HG02885 (cell line): ENCODE data around the gene CASP3.
"Not testable (repeated sequence)": the region's sequence is repeated elsewhere in the genome, so short reads cannot be mapped to it uniquely, and the experiment has no call there.

Experiments
- ATAC-seq: cut with Tn5 transposase; IDR thresholded peaks from one replicate; pipeline ENCODE4 v1.9.1; 2021; ENCODE audit warnings: mild to moderate bottlenecking; ENCODE audit not compliant: unreplicated experiment, poor library complexity

Gene CASP3

DNA sequence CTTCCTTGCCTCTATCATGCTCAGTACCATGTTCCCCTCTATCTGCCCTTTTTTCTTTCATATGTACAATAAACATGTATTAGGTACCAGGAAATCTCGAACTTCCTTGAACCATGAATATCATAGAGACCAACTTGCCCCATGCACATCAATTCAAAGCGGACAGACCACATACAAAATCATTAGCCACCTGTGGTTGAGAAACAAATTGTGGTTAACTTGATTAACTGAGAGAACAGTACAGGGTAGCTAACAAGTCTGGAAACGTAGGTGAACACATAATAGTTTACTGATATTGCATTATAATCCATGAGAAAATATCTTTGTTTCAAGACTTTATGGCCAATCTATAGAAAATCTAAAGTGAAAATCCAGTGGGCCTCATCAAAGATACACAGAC, 8.2 kb downstream of the CASP3 start:
- ATAC-seq, result no peak

DNA sequence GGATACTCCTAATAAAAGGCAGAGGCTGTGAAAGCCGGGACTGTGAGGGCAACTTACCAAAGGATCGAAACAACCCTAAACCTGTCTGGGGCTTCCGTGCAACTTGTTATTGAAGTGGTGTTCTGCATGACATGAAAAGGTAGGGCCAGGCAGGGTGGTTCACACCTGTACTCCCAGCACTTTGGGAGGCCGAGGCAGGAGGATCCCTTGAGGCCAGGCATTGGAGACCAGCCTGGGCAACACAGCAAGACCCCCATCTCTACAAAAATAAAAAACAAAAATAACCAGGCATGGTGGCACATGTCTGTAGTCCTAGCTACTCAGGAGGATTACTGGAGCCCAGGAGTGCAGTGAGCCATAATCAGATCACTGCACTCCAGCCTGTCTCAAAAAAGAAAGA, 12.3 kb downstream of the CASP3 start:
- ATAC-seq, result no peak

DNA sequence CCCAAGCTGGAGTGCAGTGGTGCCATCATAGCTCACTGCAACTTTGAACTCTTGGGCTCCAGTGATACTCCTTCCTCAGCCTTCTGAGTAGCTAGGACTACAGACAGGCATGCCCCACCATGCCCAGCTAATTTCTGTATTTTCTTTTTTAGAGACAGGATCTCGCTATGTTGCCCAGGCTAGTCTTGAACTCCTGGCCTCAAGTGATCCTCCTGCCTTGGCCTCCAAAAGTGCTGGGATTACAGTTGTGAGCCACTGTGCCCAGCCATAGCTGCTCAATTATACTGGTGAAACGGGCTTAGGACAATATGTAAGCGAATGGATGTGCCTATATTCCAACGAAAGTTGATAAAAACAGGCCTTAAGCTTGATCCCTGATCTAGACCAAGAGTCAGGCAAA, 13.1 kb downstream of the CASP3 start:
- ATAC-seq, result no peak

DNA sequence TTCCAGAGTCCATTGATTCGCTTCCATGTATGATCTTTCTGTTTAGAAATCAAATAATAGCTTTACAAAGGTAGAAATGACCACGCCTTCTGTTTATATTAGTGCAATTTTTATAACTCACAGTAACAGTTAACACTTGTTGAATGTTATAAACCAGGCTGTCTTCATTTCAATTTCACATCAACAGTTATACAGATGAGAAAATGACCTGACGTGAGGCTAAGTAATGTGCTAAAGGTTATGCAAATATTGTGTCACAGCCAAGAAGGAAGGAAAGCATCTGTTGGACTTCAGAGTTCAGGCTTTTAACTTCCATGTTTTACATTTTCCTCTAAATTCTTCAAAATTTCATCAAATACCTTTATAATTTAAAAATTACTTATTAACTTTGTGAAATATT, 13.9 kb downstream of the CASP3 start:
- no peak for ATAC-seq

DNA sequence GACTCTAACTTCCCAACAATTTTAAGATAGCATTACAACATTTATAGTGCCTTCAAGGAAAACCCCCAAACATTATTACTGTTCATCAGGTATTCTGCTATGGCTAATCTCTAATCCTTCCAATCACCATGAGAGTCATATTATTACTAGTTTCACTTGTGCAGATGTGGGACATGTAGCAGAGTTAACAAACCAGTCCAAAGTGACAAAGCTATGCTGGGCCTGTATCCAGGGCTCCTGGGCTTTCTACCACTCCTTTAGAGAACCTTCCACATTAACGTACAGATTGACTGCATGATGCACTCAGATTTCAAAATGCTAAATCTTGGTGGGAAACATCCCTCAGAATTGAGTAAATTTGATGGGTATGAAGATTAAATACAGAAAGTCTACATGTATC, 16.4 kb downstream of the CASP3 start:
- ATAC-seq, result no peak

DNA sequence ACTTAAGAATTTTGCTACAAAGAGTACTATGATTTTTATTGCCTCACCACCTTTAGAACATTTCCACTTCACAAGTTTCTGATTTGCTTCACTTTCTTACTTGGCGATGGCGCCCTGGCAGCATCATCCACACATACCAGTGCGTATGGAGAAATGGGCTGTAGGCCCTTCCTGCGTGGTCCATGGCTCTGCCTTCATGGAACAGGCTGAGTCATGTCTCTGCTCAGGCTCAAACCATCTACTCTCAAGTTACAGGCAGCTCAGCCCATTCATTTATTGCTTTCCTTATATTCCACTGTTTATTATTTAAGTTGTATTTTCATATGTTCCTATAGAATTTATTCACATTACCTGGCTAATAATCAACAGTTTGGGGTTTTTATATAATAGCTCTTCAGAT, 21.1 kb downstream of the CASP3 start:
- ATAC-seq, result no peak

DNA sequence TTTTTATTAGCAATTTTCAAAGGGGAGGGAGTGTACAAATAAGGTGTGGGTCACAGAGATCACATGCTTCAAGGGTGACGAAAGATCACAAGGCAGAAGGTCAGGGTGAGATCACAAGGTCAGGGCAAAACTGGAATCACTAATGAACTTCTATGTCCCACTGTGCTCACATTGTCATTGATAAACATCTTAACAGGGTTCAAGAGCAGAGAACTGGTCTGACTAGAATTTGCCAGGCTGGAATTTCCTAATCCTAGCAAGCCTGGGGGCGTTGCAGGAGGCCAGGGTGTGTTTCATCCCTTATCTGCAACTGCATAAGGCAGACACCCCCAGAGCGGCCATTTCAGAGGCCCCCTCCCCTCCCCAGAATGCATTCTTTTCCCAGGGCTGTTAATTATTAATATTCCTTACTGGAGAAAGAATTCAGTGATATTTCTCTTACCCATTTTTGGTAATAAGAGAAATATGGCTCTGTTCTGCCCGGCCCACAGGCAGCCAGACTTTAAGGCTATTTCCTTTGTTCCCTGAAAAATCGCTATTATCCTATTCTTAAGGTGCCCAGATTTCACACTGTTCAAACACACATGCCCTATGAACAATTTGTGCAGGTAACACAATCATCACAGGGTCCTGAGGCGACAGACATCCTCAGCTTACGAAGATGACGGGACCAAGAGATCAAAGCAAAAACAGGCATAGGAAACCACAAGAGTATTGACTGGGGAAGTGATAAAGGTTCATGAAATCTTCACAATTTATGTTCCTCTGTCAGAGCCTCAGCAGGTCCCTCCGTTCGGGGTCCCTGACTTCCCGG, 23.3 kb downstream of the CASP3 start:
- not testable (repeated sequence) for ATAC-seq

DNA sequence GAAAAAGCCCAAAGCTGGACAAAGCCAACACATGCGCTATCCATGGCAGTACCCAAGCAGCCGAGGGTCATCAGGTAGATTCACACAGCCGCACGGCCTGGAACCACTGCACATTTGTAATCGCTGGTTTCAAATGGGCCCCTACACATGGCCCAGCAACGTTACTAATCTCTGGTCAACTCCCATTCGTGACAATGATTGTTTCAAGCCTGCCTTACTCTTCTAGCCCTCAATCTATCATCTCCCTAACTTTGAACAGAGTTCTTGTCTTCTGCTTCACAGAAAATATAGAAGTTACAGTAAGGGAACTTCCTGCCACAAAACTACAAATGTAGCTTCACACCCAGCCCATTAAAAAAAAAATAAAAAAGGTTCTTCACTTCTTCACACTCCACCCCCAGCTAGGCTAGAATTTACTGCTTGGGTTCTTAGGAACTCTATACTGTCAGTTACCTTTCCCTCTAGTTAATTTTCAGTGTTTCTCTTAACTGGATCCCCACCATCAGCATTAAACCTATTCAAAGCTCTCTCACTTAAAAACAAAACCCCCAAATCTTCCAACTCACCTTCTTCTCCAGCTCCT, 24.2 kb downstream of the CASP3 start:
- no peak for ATAC-seq

DNA sequence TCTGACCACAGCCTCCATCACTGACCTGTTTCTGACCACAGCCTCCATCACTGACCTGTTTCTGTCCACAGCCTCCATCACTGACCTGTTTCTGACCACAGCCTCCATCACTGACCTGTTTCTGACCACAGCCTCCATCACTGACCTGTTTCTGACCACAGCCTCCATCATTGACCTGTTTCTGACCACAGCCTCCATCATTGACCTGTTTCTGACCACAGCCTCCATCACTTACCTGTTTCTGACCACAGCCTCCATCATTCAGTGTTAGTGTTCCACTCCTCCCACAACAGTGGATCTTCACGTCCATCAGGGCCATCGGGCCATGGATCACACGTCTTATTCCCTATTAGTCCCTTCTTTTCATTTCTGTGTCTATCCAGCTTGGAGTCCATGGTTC, 24.7 kb downstream of the CASP3 start:
- ATAC-seq, result not testable (repeated sequence)

DNA sequence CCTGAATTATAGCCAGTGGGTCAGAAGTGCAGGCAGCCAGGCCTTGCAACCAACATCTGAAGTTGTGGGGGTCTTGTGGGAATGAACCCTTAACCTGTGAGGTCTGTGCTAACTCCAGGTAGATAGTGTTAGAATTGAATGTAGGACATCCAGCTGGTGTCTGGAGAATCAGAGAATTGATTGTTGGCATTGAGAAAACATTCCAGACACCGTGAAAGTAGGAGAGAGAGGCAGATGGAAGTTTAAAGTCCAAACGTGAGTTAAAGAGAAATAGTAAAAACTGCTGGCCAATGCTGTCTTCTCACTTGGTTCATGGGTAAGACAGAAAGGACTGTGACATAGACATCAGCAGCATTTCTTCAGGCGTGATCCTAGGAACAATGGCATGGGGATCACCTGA, 27.7 kb downstream of the CASP3 start:
- ATAC-seq, result no peak

DNA sequence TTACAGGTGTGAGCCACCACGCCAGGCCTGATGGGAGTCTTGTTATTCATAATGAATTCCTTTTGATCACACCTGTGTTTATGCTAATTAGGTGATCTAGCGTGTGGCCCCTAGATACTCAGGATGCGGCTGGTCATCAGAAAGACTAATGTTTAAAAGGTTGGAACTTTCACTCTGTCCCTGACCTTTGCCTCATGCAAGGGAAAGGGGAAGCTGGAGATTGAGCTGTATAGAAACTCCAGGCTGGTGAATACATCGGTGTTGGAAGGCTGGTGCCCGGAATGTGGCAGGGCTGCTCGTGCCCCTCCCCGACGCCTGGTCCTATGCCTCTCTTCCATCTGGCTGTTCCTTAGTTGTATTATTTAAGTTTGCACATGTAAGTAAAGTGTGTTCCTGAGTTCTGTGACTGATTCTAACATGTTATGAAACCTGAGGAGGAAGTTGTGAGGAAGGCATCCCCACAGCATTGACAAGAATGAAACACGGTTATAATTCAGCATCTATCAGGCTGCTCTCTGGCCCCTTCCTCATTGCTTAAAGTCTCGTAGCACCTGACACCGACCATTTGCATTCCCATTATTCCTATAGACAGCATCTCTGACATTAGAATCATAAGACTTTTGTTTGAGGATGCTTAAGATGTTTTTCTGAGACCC, 28.9 kb downstream of the CASP3 start:
- no peak for ATAC-seq

DNA sequence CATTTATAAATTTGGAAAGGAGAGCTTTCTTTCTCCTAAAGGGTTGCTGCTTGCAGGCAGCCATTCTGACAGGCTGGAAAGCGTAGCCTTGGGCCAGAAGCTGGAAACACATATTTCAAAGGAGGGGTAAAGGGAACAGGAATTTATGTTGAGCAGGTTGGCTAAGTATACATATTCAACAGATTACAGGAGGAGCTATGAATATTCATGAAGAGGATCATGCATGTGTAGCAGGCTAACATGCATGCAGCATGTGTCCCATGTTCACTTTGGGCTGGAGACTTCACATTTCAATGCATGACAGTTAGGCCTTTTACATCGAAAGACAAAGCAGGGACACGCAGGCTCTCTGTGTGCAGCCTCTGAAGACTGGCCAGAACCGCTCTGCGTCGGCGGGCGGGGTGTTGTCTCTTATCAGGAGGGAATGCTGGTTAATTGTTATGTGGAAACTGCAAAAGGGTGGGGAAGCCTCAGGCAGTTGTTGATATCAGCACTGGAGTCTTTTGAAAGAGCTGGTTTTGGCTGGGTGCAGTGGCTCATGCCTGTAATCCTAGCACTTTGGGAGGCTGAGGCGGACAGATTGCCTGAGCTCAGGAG, 31.5 kb downstream of the CASP3 start:
- no peak for ATAC-seq

DNA sequence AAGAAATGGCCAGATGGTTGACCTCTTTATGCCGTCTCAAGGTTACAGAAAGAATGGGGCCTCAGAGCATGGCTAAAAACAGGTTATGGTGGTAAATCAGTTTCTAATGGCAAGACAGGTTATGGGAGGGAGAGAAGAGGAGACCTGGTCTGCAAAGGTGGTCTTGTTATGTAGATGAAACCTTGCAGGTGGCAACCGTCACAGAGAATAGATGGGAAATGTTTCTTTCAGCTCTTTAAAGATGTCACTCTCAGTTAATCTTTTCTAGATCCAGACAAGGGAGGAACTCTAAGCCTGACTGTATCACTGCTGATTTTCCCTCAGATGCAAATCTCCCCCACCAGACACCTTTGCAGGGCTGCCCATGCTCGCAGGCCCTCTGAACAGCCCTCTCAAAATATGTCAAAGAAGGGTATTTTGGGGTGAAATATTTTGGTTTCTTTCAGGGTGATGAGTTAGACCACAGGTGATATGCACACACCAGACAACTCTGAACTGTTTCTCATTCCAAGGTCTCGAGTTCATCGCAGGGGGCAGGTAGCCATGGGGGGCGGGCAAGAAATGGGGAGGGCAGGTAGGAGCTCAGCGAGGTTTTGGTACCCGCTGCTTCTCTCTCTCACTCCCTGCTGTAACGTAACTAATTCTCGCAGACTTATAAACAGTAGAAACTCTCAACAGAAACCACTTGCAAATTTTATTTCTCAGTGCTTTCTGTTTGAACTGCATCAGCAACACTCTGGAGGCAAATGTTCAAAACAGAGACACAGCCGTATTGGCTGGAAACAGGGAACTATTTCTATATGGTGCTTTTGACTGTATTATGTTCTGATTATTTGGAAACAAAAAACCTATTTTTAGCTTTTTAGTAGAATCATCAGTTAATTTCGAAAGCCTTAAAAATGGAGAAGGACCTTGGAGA, 32.4 kb downstream of the CASP3 start:
- ATAC-seq, result peak; percentile 82

DNA sequence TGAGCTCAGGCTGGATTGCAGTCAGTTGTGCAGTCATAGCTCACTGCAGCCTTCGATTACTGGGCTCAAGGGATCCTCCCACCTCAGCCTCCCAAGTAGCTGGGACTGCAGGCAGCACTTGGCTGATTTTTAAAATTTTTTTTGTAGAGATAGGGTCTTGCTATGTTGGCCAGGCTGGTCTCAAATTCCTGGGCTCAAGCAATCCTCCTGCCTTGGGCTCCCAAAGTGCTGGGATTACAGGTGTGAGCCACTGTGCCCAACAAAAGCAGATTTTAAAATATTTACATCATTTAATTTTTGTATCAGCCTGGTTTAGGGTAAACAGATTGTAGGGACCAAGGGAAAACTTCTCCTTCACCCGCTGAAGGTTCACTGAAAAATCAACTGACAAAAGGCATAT, 33.1 kb downstream of the CASP3 start:
- not testable (repeated sequence) for ATAC-seq

DNA sequence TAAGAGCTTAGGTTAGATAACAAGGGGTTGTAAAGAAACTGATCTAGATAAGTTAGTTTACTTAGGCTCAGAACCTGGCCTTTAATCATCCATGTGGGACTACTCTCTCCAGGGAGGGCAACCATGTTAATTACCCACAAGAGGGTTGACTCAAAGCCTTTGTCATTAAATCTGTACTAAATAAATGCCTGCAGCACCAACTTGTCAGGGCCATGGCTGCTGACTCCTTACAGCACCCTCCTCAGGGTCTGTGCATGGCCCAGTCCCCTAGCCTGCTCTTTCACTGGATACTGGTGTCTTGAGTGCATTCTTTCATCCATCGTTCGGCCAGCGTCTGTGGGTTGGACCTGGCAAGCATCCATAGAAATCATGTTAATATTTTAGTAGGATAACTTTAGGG, 34.7 kb downstream of the CASP3 start:
- ATAC-seq, result no peak

DNA sequence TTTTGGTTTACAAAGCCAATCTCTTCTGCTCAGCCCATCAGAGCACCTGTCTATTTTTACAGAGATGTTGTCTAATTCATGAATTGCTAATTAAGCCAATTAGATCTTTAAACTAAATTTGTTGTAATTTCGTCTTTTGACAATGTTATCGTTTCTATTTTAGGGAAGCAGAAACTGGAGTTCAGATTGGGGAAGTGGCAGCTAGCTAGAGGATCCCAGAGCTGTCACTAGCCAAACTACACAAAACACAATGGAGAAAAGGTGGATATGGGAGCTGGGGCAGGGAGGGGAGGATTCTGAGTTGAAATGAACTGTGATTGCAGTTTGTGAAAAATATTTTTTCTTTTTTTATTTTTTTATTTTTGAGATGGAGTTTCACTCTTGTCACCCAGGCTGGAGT, 35.8 kb downstream of the CASP3 start:
- ATAC-seq, result no peak

DNA sequence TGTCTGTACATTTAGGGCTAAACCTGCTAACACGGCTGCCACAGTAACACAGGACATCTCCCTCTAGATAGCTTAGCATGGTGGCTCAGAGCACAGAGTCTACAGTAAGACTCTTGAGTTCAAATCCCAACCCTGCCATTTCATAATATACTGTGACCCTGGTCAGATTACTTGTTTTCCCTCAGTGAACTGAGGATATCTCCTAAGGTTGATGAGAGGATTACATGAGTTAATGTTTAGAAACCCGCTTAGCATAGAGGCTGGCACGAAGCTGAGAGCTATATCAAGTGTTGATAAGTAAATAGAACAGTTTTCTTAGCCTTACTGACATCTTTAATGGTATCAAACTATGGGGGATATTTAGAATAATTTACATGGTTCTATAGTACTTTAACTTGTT, 37.2 kb downstream of the CASP3 start:
- no peak for ATAC-seq

DNA sequence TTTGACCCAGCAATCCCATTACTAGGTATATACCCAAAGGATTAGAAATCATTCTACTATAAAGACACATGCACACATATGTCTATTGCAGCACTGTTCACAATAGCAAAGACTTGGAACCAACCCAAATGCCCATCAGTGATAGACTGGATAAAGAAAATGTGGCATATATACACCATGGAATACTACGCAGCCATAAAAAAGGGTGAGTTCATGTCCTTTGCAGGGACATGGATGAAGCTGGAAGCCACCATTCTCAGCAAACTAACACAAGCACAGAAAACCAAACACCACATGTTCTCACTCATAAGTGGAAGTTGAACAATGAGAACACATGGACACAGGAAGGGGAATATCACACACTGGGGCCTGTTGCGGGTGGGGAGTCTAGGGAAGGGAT, 41.8 kb downstream of the CASP3 start:
- not testable (repeated sequence) for ATAC-seq

DNA sequence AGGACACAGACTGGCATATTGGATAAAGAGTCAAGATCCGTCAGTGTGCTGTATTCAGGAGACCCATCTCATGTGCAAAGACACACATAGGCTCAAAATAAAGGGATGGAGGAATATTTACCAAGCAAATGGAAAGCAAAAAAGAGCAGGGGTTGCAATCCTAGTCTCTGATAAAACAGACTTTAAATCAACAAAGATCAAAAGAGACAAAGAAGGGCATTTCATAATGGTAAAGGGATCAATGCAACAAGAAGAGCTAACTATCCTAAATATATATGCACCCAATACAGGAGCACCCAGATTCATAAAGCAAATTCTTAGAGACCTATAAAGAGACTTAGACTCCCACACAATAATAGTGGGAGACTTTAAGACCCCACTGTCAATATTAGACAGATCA, 46.4 kb downstream of the CASP3 start:
- ATAC-seq, result not testable (repeated sequence)

DNA sequence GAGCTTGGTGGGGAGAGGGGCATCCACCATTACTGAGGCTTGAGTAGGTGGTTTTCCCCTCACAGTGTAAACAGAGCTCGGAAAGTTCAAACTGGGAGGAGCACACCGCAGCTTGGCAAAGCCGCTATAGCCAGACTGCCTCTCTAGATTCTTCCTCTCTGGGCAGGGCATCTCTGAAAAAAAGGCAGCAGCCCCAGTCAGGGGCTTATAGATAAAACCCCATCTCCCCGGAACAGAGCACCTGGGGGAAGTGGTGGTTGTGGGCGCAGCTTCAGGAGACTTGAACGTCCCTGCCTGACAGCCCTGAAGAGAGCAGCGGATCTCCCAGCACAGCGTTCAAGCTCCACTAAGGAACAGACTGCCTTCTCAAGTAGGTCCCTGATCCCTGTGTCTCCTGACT, 48.3 kb downstream of the CASP3 start:
- ATAC-seq, result not testable (repeated sequence)
